HG02798 (cell line): ENCODE measurements around the gene KLHL17.
A peak's percentile ranks its signal among the peaks of the same experiment; 100 is the strongest.

Source experiments
- ATAC-seq: cut with Tn5 transposase; IDR thresholded peaks from one replicate; pipeline ENCODE4 v1.9.1; 2021; ENCODE audit warnings: mild to moderate bottlenecking; ENCODE audit not compliant: unreplicated experiment, poor library complexity

The KLHL17 gene

DNA sequence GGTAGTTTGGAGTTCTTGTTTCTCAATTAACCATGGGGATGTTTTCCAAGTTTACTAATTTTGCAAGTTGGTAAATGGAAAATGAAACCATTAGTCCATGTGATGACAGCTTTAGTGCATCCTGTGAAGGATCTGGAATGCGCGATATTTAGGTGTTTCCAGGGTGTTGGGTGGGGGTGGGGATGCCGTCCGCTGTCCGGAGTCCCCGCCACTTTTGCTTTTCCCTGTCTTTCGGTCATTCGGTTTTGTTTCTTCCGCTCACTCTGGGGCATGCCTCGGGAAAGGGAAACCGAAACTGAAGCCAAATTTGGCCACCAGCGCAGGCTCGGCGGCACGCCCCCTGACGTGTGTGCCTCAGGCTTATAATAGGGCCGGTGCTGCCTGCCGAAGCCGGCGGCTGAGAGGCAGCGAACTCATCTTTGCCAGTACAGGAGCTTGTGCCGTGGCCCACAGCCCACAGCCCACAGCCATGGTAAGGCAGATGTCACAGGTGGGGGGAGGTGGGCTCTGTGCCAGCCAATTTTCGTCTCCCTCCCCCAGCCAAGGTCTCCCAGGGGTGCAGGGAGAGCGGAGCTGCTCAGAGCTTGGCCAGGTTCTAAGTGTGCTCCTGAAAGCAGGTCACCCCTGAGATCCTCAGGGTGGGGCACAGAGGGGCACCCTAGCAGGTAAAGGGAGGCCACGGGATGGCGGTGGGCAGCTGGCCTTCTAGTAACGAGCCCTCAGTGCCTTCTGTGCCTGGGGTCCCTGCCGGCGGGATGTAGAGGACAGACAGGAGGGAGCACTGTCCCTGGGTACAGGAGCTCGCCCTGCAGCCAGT lies 52.9 kb downstream of the KLHL17 start, which contains the start of gene ISG15:
Gene ISG15 (plus strand): TSS at position 393 of the 817 bp plus-strand sequence. CDS start 77 bp downstream, at position 470.
- ATAC-seq: peak; percentile 79

DNA sequence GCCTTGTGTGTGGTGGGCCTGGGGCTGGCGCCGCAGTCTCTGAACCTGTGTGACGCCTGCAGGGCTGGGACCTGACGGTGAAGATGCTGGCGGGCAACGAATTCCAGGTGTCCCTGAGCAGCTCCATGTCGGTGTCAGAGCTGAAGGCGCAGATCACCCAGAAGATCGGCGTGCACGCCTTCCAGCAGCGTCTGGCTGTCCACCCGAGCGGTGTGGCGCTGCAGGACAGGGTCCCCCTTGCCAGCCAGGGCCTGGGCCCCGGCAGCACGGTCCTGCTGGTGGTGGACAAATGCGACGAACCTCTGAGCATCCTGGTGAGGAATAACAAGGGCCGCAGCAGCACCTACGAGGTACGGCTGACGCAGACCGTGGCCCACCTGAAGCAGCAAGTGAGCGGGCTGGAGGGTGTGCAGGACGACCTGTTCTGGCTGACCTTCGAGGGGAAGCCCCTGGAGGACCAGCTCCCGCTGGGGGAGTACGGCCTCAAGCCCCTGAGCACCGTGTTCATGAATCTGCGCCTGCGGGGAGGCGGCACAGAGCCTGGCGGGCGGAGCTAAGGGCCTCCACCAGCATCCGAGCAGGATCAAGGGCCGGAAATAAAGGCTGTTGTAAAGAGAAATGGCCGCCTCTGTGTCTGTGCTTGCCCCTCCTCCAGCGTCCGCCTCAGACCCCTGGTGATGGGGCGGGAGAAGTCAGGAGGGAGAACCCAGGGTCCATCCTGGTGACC lies 53.7 kb downstream of the KLHL17 start:
- no peak for ATAC-seq

DNA sequence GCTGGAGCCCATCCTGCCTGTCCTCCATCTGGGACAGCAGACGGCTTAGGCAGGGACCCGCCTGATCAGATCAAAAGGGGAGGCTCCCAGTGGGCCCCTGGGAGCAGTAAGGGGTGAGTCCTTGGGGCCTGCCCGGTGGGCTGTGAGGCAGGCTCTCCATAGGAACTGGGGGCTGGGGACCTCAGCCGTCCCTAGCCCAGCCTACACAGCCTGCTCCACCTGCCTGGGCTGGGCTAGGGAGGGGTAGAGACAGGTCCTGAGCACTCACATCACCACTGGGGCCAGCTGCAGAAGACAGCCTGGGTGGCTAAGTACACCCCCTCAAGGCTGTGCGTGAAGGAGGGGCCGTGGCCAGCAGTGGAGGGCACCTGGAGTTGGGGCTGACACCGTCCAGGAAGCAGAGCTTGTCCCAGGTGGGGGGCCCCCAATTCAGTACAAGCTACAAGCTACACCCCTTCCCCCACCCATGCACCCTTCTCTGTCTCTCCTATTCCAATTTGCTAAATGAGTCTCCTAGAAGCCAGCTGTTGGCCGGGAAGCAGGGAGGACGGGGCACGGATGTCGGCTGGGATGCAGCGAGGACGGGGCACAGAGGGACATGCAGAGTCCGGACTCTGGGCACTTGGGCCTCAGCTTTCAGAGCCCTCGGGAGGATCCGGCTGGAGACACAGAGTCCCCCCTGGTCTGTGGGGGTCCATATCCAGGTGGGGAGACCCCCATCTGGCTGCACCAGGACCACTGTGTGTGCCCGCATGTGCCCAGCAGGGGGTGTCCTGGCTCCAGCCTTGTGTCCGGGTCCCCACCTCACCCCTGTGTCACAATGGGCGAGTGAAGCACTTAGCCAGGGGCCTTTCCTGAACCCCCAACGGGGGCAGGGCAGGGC lies 54.7 kb downstream of the KLHL17 start:
- ATAC-seq: no peak
